CD4-positive, alpha-beta T cell treated with Interleukin-21 for 1 hour (primary cell): ENCODE measurements around the gene DCPS.
"Not testable (repeated sequence)": the region's sequence is repeated elsewhere in the genome, so short reads cannot be mapped to it uniquely, and the experiment has no call there.

Experiments used
- DNase-seq: peaks from one replicate; pipeline ENCODE4 v3.0.0-alpha.2; 2020

Gene DCPS

GRCh38 chr11:126293726-126294125 lies 10.1 kb upstream of the DCPS start:
- no peak for DNase-seq

DNA sequence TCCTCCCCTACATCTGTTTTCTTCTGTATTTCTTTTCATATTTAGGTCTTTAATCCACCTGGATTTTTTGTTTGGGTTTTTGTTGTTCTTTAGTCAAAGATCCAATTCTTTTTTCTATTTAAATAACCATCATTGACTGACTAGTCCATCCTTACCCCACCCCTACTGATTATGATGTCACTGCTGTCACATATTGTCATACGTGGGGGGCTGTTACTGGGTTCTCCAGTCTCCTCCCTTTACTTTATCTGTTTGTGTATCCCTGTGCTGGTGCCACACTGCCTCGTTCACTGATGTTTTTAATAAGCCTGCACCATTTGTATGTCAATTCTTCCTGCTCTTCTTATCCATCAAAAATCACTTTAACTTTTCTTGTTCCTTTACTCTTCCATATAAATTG lies 6.9 kb upstream of the DCPS start:
- no peak for DNase-seq

DNA sequence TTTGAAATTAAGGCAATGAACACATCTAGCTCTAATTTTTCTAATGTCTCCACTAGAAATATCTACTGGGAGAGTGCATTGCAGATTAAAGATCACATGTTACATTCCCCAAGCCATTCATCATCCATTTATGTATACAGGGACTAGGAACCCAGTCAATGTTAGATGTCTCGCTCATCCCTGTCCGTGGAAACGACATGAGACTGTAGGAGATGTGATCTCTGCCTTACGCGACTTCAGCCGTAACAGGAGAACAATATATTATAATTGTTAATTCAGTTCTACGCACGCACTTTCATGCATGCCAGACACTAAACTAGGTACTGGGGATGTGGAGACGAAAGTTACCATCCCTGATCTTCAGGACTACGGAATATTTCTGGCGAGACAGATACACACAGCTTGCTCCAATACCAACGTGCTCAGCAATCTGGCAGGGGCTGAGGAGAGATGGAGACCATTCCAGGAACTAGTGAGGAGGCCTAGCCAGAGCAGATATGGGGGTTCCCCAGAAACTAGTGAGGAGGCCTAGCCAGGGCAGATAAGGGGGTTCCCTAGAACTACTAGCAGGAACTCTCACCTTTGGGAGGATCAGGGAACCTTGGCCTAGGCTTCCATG lies 706 bp downstream of the DCPS start:
- DNase-seq: peak; percentile 32

DNA sequence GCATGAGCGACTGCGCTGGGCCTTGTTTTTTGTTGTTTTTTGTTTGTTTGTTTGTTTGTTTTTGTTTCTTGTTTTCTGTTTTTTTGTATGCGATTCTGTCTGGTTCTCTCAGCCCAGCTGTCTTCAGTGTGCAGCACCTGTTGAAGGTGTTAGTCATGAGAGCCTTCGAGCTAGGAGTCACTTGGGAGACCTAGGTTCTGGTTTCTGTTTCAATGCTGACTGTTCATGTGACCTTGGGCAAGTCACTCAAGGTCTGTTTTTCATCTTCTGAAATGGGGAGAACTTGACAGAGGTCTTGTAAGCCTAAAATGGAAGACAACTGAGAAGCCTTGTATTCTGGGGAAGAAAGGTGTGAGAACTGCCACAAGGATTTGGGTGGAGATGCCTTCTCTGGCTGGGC lies 1.8 kb downstream of the DCPS start:
- DNase-seq: peak; percentile 32

GRCh38 chr11:126307706-126308105 lies 3.8 kb downstream of the DCPS start:
- DNase-seq: no peak

GRCh38 chr11:126308271-126308671 lies 4.4 kb downstream of the DCPS start:
- no peak for DNase-seq

DNA sequence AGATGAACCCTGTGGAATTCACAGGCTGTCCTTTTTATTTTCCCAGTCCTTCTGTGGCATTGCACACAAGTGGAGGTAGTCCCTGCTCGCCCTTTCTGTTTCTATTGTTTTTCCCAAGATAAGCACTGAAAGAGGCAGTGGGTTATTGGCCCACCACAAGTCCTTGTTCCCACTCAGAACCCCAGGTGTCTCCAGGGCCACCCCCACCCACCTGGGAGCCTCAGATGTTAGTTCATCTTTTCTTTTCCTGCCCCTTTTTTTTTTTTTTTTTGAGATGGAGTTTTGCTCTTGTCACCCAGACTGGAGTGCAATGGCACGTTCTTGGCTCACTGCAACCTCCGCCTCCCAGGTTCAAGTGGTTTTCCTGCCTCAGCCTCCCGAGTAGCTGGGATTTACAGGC lies 4.9 kb downstream of the DCPS start:
- not testable (repeated sequence) for DNase-seq

- DNase-seq: peak; percentile 65
These were observed 6.5 kb downstream of the DCPS start for GRCh38 chr11:126310200-126310991.

- DNase-seq: no peak
These were observed 7.1 kb downstream of the DCPS start for GRCh38 chr11:126310992-126311310.

DNA sequence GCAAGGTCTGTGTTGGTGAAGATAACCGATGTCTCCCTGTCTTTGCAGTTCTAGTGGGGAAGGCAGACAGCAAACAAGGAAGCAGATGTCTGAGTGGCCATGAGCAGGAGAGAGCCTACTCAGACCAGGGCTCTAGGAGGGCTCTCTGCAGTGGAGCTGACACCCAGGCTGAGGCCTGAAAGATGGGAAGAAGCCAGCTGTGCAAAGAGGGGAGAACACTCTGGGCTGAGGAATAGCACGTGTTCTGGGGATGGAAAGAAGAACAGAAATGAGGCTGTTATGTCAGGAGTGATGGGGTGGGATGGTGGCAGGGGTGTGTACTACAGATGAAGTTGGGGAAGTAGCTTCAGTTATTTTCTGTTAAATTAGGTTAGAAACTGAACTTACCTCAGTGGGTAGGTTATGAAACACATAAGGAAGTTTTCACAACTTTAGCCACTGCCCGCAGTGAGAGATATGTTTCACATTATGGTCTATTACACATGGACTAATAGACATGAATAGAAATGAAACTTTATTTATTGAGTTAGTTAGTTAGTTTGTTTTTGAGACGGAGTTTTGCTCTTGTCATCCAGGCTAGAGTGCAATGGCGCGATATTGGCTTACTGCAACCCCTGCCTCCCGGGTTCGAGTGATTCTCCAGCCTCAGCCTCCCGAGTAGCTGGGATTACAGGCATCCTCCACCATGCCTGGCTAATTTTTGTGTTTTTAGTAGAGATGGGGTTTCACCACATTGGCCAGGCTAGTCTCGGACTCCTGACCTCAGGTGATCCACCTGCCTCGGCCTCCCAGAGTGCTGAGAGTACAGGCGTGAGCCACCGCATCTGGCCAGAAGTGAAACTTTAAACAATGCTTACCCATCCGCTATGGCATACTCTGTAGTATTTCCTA lies 7.8 kb downstream of the DCPS start:
- no peak for DNase-seq

- DNase-seq: no peak
These were observed 9.1 kb downstream of the DCPS start for GRCh38 chr11:126312961-126313360.

GRCh38 chr11:126313826-126314225 lies 10.0 kb downstream of the DCPS start:
- DNase-seq: no peak

GRCh38 chr11:126317432-126317755 lies 13.5 kb downstream of the DCPS start:
- DNase-seq: no peak

- DNase-seq: no peak
These were observed 14.1 kb downstream of the DCPS start for GRCh38 chr11:126317756-126318573.

DNA sequence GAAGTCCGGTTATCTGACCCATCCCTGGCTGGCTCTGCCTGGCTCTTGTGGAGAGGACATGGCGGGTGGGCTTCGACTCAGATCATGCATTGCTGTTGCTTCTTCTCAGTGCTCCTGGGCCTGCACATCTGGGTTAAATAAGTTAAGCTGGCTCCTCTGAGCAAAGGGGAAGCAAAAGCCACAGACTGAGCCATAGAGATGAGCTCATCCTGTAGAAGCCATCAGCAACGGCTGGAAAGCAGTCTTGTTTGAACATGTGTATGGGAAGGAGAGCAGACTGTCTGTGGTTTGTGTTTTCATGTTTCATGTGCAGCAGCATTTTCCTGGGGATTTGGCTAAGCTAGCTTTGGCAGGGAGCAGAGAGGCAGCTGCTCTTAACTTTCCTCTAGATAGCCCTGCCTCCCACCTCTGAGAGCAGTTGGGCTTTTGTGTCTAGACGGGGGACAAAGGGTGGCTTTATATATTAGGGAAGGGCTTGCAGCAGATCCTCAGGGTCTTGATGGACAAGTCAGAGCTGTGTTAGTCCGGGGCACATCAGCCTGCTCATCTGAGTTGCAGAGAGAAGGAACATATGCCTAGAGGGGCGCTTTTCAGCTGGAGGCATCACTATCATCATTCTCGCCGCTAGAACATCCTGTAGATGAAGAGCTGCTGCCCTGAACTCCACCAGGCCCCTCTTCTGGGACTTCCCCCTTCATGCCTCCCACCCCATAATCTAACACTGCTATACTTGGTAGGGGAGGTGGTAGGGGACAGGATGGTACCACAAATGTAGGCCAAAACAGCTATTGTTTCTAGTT lies 14.9 kb downstream of the DCPS start:
- no peak for DNase-seq

DNA sequence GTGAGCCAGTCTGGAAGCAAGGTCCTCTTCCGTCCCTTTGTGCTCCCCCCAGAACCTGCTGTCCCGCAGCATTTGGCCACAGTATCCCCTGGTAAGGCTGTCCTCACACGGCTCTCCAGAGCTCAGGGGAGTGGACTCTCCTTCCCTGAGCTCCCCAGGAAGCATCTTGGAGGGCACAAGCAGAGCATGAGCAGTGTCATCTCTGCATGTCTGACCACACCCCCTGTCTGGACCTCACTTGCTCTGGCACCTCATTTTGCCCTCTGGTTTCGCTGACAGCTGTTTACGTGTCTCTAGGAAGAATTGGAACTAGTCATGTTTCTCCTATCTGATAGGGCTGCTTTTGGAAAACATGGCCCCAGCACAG lies 15.5 kb downstream of the DCPS start:
- no peak for DNase-seq

- no peak for DNase-seq
These were observed 19.1 kb downstream of the DCPS start for GRCh38 chr11:126322996-126323395.

DNA sequence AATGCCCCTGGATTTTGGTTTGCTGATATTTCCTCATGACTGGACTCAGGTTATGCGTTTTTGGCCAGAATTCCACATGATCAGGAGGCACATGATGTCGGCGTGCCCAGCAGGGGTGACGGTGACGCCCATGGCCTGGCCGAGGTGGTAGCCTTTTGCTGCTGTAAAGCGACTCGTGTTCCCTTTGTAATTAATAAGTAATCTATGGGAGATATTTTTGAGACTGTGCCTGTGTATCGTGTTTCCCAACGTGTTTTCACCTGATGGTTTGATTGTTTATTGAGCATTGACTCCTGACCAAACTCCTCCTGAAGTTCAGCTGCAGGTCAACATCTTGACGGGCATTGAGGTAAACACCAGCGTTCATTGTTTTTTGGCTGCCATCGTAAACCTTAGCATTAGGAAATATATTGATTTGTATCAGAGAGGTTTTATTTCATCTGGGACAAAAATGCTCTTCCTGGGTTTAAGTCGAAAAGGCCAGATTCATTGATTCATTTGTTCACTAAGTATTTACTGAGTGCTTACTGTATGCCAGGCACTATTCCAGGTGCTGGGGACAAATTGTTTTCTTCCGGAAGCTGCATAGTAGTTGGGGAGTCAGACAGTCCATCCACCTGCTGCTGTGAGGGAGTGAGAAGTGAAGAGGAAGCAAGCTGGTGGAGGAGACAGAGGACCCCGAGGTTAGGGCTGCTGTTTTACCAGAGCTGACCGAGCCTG lies 23.6 kb downstream of the DCPS start:
- DNase-seq: no peak

DNA sequence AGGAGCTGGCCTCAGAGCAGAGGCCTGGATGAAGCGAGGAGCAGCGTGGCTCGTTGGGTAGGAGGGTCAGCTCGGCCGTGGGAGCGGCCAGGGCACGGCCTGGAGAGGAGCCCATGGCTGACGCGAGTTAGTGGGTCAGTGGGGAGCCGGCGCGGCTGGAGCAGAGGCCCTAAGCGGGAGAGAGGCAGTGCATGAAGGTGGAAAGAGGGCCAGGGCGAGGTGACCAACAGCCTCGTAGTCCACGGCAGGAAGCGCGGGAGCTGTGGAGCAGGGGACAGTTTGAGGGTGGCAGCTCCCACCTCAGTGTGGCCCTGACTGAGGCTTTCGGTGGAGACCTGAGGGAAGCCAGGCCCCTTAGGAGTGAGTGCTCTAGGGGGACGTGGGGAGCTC lies 24.1 kb downstream of the DCPS start:
- DNase-seq: no peak

DNA sequence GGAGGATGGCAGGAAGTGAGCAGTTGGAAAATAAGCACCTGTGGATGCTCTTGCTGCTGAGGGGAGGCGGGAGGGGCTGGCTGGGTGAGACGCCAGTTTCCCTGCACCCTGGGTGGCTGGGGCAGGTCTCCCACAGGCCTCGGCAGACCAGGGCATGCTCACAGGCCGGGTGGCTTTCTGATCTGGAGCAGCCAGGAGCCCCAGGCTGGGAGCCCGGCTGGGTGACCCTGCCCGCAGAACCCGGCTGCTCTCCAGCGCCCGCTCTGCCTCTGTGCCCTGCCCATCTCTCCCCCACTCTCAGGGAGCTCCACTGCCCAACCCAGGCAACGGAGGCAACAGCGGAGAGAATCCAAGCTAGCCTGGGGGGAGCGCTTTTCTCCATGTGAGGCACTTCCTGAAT lies 24.6 kb downstream of the DCPS start:
- DNase-seq: no peak

- DNase-seq: no peak
These were observed 25.2 kb downstream of the DCPS start for GRCh38 chr11:126328938-126329643.
